Endothelial cell of umbilical vein (primary cell): ENCODE results near the gene PFDN4. TPM values are rescaled to one million over a fixed set of nuclear protein-coding genes. Genes with fewer than 3 reads are reported as not detected.

ENCODE experiments used
- BruUV-seq: library from RNA; stranded (reverse); fragments of 400-500 nt; replicated peaks from 2 replicates; lab custom pipeline; 2021; lab: Mats Ljungman, UMichigan
- CTCF ChIA-PET: fragments of 300-600, 350-600 bp; sonication (Branson Sonifier 250); formaldehyde crosslinking; loops from one replicate; lab custom pipeline; 2021; ENCODE audit warnings: antibody characterized with exemption, inconsistent platforms; lab: Charles Lee
- POLR2A ChIA-PET: fragments of 300-600, 350-600 bp; sonication (Branson Sonifier 250); formaldehyde crosslinking; loops from one replicate; lab custom pipeline; 2021; ENCODE audit warnings: antibody characterized with exemption, inconsistent platforms; lab: Charles Lee
- DNase-seq: peaks from one replicate; pipeline ENCODE4 v3.0.0-alpha.2; 2011; ENCODE audit warnings: low read depth, low spot score
- FAIRE-seq: peaks from 2 replicates; lab custom pipeline; 2011; peaks lifted over from hg19 to GRCh38; lab: Jason Lieb, UNC
- H2AFZ ChIP-seq: 2 replicates; pipeline ENCODE4 v1.6.0; 2012; ENCODE audit warnings: low read depth, low read length, control low read depth, inconsistent platforms
- H3K27ac ChIP-seq: 2 replicates; pipeline ENCODE4 v1.5.1; 2011; ENCODE audit warnings: low read depth, mild to moderate bottlenecking, control low read depth, low read length, moderate library complexity; ENCODE audit not compliant: insufficient read depth
- H3K27me3 ChIP-seq, 2 experiments: 2 replicates each; pipeline versions ENCODE4 v1.6.0 to v1.6.1; 2011; ENCODE audit warnings: low read length in 2 of 2, mixed read lengths in 1 of 2; ENCODE audit not compliant: control insufficient read depth in 2 of 2, insufficient read depth in 2 of 2
- H3K36me3 ChIP-seq, 2 experiments: 2 replicates in 1 of 2; 3 replicates in 1 of 2; pipeline ENCODE4 v1.5.1; 2011; ENCODE audit warnings: low read length in 2 of 2, mild to moderate bottlenecking in 1 of 2, moderate library complexity in 1 of 2; ENCODE audit not compliant: control insufficient read depth in 2 of 2, insufficient read depth in 2 of 2; ENCODE audit errors: extremely low read depth in 1 of 2
- H3K4me1 ChIP-seq: 3 replicates; pipeline ENCODE4 v1.5.1; 2011; ENCODE audit warnings: mild to moderate bottlenecking, low read length; ENCODE audit not compliant: control insufficient read depth, insufficient read depth; ENCODE audit errors: extremely low read depth
- H3K4me2 ChIP-seq: 2 replicates; pipeline ENCODE4 v1.6.1; 2011; ENCODE audit warnings: low read length, control low read depth, mixed read lengths; ENCODE audit not compliant: insufficient read depth
- H3K4me3 ChIP-seq, 3 experiments: fragments of 200-600 bp in 1 of 3; sonication (generic), shearing (Covaris generic) in 1 of 3; replicated peaks in 1 of 3; 2 replicates each; pipeline ENCODE4 v1.5.1; 2011 to 2016; ENCODE audit warnings: control low read depth in 3 of 3, low read length in 3 of 3, mild to moderate bottlenecking in 2 of 3, inconsistent platforms in 1 of 3, low read depth in 1 of 3, moderate library complexity in 1 of 3; ENCODE audit not compliant: insufficient read depth in 1 of 3
- H3K79me2 ChIP-seq: 2 replicates; pipeline ENCODE4 v1.6.0; 2012; ENCODE audit warnings: low read length, inconsistent platforms; ENCODE audit not compliant: control insufficient read depth, insufficient read depth
- H3K9ac ChIP-seq: replicated peaks from 2 replicates; pipeline ENCODE3; 2011; ENCODE audit warnings: low read length, control low read depth; ENCODE audit not compliant: insufficient read depth; ENCODE audit errors: extremely low read depth
- H3K9me1 ChIP-seq: replicated peaks from 3 replicates; pipeline ENCODE4 v1.6.0; 2011; ENCODE audit warnings: mild to moderate bottlenecking, low read length; ENCODE audit not compliant: control insufficient read depth, insufficient read depth; ENCODE audit errors: extremely low read depth
- H3K9me3 ChIP-seq: replicated peaks from 2 replicates; pipeline ENCODE4 v1.5.1; 2012; ENCODE audit warnings: low read length, inconsistent platforms; ENCODE audit not compliant: control insufficient read depth, insufficient read depth
- H4K20me1 ChIP-seq: replicated peaks from 2 replicates; pipeline ENCODE3; 2011; ENCODE audit warnings: mild to moderate bottlenecking, low read length; ENCODE audit not compliant: control insufficient read depth, insufficient read depth; ENCODE audit errors: extremely low read depth
- EZH2 ChIP-seq: IDR thresholded peaks from 2 replicates; pipeline ENCODE4 v1.6.1; 2012; ENCODE audit warnings: borderline replicate concordance, low read depth, mild to moderate bottlenecking, moderate library complexity, low read length, inconsistent platforms; ENCODE audit not compliant: severe bottlenecking
- FOS ChIP-seq: IDR thresholded peaks from 2 replicates; pipeline ENCODE4 v1.6.1; 2011; ENCODE audit warnings: mild to moderate bottlenecking, low read length, moderate library complexity, borderline replicate concordance; ENCODE audit not compliant: insufficient read depth
- GATA2 ChIP-seq: IDR thresholded peaks from 2 replicates; pipeline ENCODE4 v1.7.0; 2011; ENCODE audit warnings: low read depth, mild to moderate bottlenecking, moderate library complexity, mixed read lengths, low read length; ENCODE audit not compliant: insufficient read length, insufficient read depth
- JUN ChIP-seq: IDR thresholded peaks from 2 replicates; pipeline ENCODE4 v1.6.1; 2011; ENCODE audit warnings: borderline replicate concordance, low read depth; ENCODE audit not compliant: insufficient read length, insufficient read depth
- MYC ChIP-seq: IDR thresholded peaks from one replicate; pipeline ENCODE4 v1.6.1; 2011; ENCODE audit warnings: mild to moderate bottlenecking, low read depth, low read length
- POLR2A ChIP-seq: IDR thresholded peaks from 2 replicates; pipeline ENCODE4 v1.6.1; 2012; ENCODE audit warnings: low read depth, mild to moderate bottlenecking, control low read depth, low read length
- POLR2AphosphoS5 ChIP-seq: IDR thresholded peaks from 2 replicates; pipeline ENCODE4 v1.6.1; 2012; ENCODE audit warnings: low read depth, mild to moderate bottlenecking, control low read depth, low read length, moderate library complexity; ENCODE audit not compliant: insufficient read depth
- dilution Hi-C: fragments of 300-500 bp; cut with MboI; formaldehyde crosslinking; loops from one replicate; pipeline ENCODE4 v1.15.0; 2019; ENCODE audit warnings: low sequenced_read_pairs; ENCODE audit not compliant: extremely low pct_ligation_motif_present
- intact Hi-C: fragments of 100-400 bp; cut with micrococcal nuclease; formaldehyde crosslinking; loops from one replicate; pipeline ENCODE4 v1.10.0; 2022
- polyA plus RNA-seq, 4 experiments: library from polyadenylated mRNA; depleted of rRNA in 3 of 4; stranded (reverse) in 3 of 4; unstranded in 1 of 4; fragments of >200 nt; gene quantifications; 2 replicates each; pipeline versions ENCODE4 v1.2.1 to v1.2.3, GENCODE V29; 2011 to 2012; ENCODE audit warnings: missing spikeins in 1 of 4
- total RNA-seq: library from RNA; stranded (reverse); gene quantifications from 2 replicates; pipeline ENCODE4 v1.2.3, GENCODE V29; 2021
- TF ChIP-seq, protein P1 (sequence below): IDR thresholded peaks from 2 replicates; pipeline ENCODE4 v1.6.1; 2011; ENCODE audit not compliant: insufficient read depth, insufficient read length
- TF ChIP-seq, protein P2 (sequence below), 2 donors: IDR thresholded peaks; 1 replicate in 1 of 2; 2 replicates in 1 of 2; pipeline ENCODE4 v1.5.1; 2011; ENCODE audit warnings: low read length in 2 of 2, mild to moderate bottlenecking in 2 of 2, moderate library complexity in 2 of 2, control low read depth in 1 of 2, inconsistent platforms in 1 of 2, low read depth in 1 of 2; ENCODE audit not compliant: insufficient read depth in 1 of 2; ENCODE audit errors: extremely low read depth in 1 of 2

The PFDN4 gene
- total and polyA plus RNA-seq, 2 donors (not counting 3 experiments of a cell fraction or from before 2014, with no cell fraction given) = 17.5 to 44.2 TPM

DNA sequence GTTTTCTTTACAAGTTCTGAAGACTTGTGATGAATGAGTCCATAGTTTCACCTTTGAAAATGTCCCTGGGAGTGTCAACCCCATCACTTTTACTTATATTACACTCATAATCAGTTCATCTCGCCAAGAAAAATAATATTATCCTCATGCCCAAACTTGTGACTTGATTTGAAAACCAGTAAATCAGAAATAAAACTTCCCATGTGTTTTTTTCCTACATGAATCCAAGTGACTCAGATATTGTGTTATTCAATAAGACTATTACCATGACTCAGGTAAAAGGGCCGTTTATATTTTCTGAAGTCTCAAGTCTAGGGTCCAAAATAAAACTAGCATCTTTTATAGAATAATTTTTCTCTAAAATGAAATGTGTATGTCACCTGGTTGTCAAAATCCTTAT, 18.3 kb upstream of the PFDN4 start:
- FAIRE-seq = no peak
- Histone ChIP-seq H4K20me1 (no peaks in the 10 kb centered on the region), H3K9ac (no peak overlapping the region), H3K27ac (no peak overlapping the region), H3K9me3 (no peaks in the 10 kb centered on the region), H3K27me3 (peaks cover 0 to 2% of the 10 kb centered on the region in 2 experiments), H3K36me3 (no peaks in the 10 kb centered on the region), H3K79me2 (no peaks in the 10 kb centered on the region), H3K4me2 (no peak overlapping the region), H3K4me3 (no peak overlapping the region), H3K9me1 (no peaks in the 10 kb centered on the region), H2AFZ (no peak overlapping the region), H3K4me1 (no peaks in the 10 kb centered on the region)
- intact Hi-C loops = no loop called here
- no peak for TF ChIP-seq GATA2
- TF ChIP-seq POLR2AphosphoS5 = no peak
- TF ChIP-seq JUN = no peak
- TF ChIP-seq MYC = no peak
- no peak for TF ChIP-seq POLR2A
- no peak for TF ChIP-seq FOS
- TF ChIP-seq, protein P1, sequence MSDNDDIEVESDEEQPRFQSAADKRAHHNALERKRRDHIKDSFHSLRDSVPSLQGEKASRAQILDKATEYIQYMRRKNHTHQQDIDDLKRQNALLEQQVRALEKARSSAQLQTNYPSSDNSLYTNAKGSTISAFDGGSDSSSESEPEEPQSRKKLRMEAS = no peak
- no peak for TF ChIP-seq EZH2
- TF ChIP-seq, protein P2, sequence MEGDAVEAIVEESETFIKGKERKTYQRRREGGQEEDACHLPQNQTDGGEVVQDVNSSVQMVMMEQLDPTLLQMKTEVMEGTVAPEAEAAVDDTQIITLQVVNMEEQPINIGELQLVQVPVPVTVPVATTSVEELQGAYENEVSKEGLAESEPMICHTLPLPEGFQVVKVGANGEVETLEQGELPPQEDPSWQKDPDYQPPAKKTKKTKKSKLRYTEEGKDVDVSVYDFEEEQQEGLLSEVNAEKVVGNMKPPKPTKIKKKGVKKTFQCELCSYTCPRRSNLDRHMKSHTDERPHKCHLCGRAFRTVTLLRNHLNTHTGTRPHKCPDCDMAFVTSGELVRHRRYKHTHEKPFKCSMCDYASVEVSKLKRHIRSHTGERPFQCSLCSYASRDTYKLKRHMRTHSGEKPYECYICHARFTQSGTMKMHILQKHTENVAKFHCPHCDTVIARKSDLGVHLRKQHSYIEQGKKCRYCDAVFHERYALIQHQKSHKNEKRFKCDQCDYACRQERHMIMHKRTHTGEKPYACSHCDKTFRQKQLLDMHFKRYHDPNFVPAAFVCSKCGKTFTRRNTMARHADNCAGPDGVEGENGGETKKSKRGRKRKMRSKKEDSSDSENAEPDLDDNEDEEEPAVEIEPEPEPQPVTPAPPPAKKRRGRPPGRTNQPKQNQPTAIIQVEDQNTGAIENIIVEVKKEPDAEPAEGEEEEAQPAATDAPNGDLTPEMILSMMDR (IDR thresholded peaks at IDR 0.05; ENCODE audit: extremely low read depth in 1 of 2, insufficient read depth in 1 of 2, low read depth in 1 of 2, low read length in 2 of 2) = no peak
- no TSS peak for BruUV-seq
- dilution Hi-C loops = no loop called here
- ChIA-PET POLR2A (no interaction called here), CTCF (no interaction called here)
- DNase-seq = no peak
